GM10248 (cell line): ENCODE data around the gene CDC5L.

Source experiments
- CTCF ChIA-PET: fragments of 300-600 bp; sonication (Branson Sonifier 250); formaldehyde crosslinking; extraction: SDS; loops from one replicate; lab custom pipeline; 2021; ENCODE audit warnings: antibody characterized with exemption; lab: Yijun Ruan, JAX
- POLR2A ChIA-PET: fragments of 350-650 bp; sonication (Branson Sonifier 250); formaldehyde crosslinking; extraction: SDS; loops from one replicate; lab custom pipeline; 2020; ENCODE audit warnings: antibody characterized with exemption; lab: Yijun Ruan, JAX
- DNase-seq: peaks from one replicate; pipeline ENCODE4 v3.0.0; 2012; ENCODE audit errors: extremely low spot score
- TF ChIP-seq, protein P1 (sequence below): IDR thresholded peaks from 2 replicates; pipeline ENCODE4 v1.5.1; 2012; ENCODE audit warnings: mild to moderate bottlenecking, low read depth; ENCODE audit errors: extremely low read depth, missing control alignments, control extremely low read depth

The CDC5L gene

DNA sequence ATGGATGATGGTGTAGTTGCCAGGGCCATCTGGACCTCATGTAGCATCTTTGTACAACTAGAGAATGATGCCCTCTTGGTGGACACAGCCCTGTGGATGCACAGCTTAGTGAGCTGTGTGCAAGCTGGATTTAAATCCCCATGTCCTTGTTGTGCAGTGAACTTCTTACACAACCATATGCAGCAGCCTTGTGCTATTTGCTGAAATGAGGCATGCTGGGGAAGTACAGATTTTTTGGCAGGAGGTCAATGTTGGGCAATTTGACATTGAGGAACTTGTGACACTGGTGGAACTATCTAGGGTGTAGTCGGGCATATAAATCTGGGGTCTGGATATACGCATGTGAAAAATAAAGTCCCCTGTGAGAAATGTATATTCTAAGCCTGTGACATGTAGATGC is 5.8 kb upstream of the CDC5L start:
- POLR2A ChIA-PET = no interaction called here
- CTCF ChIA-PET = no interaction called here
- TF ChIP-seq, protein P1, sequence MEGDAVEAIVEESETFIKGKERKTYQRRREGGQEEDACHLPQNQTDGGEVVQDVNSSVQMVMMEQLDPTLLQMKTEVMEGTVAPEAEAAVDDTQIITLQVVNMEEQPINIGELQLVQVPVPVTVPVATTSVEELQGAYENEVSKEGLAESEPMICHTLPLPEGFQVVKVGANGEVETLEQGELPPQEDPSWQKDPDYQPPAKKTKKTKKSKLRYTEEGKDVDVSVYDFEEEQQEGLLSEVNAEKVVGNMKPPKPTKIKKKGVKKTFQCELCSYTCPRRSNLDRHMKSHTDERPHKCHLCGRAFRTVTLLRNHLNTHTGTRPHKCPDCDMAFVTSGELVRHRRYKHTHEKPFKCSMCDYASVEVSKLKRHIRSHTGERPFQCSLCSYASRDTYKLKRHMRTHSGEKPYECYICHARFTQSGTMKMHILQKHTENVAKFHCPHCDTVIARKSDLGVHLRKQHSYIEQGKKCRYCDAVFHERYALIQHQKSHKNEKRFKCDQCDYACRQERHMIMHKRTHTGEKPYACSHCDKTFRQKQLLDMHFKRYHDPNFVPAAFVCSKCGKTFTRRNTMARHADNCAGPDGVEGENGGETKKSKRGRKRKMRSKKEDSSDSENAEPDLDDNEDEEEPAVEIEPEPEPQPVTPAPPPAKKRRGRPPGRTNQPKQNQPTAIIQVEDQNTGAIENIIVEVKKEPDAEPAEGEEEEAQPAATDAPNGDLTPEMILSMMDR = no peak
- DNase-seq = no peak

DNA sequence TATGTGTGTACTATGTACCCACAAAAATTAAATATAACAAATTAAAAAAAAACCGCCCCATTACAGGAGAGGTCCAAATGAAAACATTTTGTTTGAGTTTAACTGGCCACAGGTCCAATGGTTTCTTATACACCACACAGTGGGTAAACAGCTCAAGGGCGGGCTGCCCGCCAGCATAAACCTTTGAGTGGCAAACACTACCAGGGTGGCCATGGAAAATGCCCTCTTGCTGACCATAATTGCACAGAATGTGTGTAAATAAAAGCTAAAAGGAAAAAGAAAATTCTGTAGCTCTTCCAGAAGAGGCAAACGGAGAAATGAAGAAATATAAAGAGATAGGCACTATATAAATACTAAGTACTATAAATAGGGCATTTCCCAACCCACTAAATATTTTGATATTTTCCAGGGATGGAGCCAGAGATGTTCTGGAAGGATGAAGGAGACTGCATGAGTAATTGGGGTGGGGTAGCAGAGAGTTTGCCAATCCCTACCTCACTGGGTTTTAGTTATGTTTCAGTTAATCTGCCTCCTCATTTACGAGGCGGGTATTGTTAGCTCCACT is 1.1 kb upstream of the CDC5L start:
- TF ChIP-seq, protein P1 = no peak
- no peak for DNase-seq
- ChIA-PET CTCF (interaction anchor here (1.1 to 2.2 kb wide), 4 partner anchors 11 to 119 kb away, joined by 4 to 9 read pairs (median 5); partner anchors contain the start of gene AARS2), POLR2A (no interaction called here)

DNA sequence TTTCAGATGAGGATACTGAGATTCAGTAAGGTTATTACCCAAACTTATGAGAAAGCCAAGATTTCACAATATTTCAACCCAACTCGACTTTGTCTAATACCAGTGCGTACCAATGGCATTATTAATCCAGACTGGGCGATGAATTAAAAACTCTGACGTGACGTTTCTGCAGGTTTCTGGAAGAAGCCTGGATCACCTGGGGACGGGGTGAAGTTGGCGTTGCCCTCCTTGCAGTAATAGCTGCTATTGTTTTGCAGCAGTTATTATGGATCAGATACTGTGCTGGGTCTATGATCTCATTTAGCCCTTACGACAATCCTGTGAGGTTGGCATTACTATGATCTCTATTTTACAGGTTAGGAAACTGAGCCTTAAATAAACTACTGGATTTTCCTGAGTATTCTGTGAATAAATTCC is 569 bp upstream of the CDC5L start:
- DNase-seq = no peak
- TF ChIP-seq, protein P1 = no peak
- CTCF ChIA-PET = interaction anchor here (1.1 to 2.2 kb wide), 5 partner anchors 10 to 119 kb away, joined by 4 to 9 read pairs (median 4); partner anchors contain the start of gene AARS2
- POLR2A ChIA-PET = interaction anchor here (0.7 to 1.1 kb wide), 2 partner anchors 12 to 130 kb away, joined by 3 to 4 read pairs; no protein-coding TSS in a partner anchor

DNA sequence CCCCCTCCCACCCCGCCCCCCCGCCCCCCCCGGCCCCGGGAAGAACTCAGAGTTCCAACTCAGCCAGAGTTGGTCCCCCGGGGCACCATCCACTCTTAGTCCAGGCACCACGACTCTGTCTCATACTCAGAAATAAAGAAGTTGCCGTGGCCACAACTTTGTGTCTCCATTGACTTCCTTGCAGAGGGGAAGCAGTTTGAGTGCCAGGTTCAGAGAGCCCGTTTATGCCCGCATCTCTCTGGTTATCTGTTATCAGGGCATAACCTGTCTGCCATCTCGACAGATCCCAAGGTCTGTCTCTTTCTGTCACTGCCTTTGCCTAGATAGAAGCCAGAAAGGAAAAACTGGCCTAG is 605 bp downstream of the CDC5L start:
- CTCF ChIA-PET = interaction anchor here (1.5 to 2.2 kb wide), 2 partner anchors 9 to 12 kb away, joined by 4 to 9 read pairs; no protein-coding TSS in a partner anchor
- DNase-seq = no peak
- POLR2A ChIA-PET = interaction anchor here (0.6 to 1.1 kb wide), 3 partner anchors 11 to 990 kb away, joined by 3 to 4 read pairs (median 3); partner anchors contain the start of gene SLC29A1
- TF ChIP-seq, protein P1 = no peak

DNA sequence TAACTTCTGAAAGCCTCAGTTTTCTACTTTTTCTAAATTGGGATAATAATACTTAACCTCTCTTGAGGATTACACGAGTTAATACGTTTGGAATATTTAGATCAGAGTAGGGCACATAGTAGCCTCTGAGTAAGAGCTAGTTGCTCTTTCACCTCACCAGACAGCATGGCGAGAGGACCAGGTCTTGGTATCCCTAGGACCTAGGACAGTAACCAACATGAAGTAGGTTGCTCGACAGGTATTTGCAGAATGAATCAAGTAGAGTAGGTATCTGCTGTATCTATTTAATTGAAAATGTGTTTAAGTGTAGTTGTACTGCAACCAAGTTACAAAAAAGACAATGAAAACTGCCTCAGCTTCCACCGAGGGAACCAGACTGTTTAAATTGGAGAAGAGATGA is 1.4 kb downstream of the CDC5L start:
- TF ChIP-seq, protein P1 = no peak
- DNase-seq = no peak
- CTCF ChIA-PET = interaction anchor here (0.9 to 1.3 kb wide), 2 partner anchors 9 to 75 kb away, joined by 3 to 4 read pairs; no protein-coding TSS in a partner anchor
- POLR2A ChIA-PET = no interaction called here

DNA sequence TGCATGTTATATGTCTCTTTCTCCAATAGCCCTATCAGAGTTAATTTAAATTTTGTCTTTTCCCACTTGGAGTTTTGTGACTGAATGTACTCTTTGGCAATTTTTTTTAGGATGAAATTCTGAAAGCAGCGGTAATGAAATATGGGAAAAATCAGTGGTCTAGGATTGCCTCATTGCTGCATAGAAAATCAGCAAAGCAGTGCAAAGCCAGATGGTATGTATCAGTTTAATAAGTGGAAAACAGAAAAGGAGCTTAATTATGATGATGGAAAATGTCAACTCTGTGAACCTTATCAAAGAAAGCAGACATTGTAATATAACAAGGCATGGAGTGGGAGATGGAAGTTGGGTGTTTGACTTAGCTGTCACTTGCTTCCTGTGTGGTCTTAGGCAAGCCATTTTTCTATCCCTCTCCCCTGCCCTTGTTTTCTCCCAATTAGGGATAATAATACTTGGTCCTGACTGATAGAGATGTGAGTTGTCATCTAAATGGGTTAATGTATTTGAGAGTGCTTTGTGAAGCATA is 2.7 kb downstream of the CDC5L start:
- DNase-seq = no peak
- ChIA-PET CTCF (interaction anchor here (1.0 to 1.3 kb wide), 3 partner anchors 17 to 122 kb away, joined by 3 to 4 read pairs (median 3); no protein-coding TSS in a partner anchor), POLR2A (no interaction called here)
- TF ChIP-seq, protein P1 = no peak
